A549 treated with GW870086 at 1 μM for 4 hours (cell line): ENCODE results near the gene PSMB4. TPM values are rescaled to one million over a fixed set of nuclear protein-coding genes. Genes with fewer than 3 reads are reported as not detected.

Experiments used
- total RNA-seq: library from RNA; stranded (reverse); fragments of 200-300 nt; extraction: Qiagen RNA extraction; gene quantifications from 5 replicates; pipeline ENCODE4 v1.2.3, GENCODE V29; 2022; ENCODE audit warnings: low read depth

PSMB4 gene
- total RNA-seq = 379 to 439 TPM (median 422 TPM) in 5 replicates

GRCh38 chr1:151399324-151400171 is at the start of gene PSMB4:
PSMB4 (plus strand) TSS chr1:151399573; CDS start chr1:151399588, 15 bp downstream.

DNA sequence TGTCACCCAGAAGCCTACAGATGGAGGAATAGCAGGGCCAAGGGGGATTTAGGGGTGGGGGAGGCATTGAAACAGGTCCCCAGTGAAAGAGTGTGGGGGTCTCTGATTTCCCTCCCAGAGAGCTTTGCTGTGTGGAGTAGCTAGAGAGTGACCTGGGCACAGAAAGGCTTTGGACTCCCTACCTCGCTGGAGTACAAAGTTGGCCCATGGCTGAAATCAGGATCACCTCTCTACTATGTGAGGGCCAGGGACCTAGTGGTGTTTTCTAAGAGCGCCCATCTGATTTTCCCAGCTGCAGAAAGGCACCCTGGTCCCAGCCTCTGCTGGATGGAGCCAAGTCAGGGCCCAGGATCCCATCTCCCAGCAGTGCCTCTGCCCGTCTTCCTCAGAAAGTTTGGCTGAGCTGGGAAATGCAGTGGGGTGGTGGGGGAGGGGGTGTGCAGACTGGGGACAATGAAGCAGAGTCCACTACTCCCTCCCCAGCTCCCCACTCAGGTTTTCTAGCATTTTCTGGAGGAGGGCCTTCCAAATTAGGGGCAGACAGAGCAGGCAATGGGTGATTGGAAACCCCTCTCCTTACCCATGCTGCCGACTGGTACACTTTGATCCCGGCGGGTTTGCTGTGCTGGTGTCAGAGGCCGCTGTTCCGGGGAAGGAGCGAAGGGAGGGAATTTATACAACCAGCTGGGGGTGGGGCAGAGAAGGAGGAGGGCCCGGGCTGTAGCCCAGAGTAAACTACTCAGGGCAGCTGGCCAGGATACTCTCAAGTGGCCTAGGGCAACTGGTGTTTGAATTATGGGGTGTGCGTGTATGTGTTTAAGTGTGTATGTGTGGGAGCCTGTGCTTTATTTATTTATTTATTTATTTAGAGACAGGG is 27.1 kb upstream of the PSMB4 start, which contains the start of gene SELENBP1:
TSS of gene SELENBP1 (minus strand) at position 648 of the 877 bp plus-strand sequence. CDS start at position 584, 64 bp downstream.

Other genes with a start within 250 kb of the PSMB4 start
- not detected in 5 replicates for gene TNFAIP8L2, start 242.9 kb upstream of the PSMB4 start, total RNA-seq
- gene LYSMD1, start 233.7 kb upstream of the PSMB4 start, total RNA-seq = 5.1 to 7.7 TPM (median 5.8 TPM) in 5 replicates
- gene SCNM1, start 233.4 kb upstream of the PSMB4 start, total RNA-seq = 42.4 to 52.8 TPM (median 47.8 TPM) in 5 replicates
- gene TMOD4, start 223.6 kb upstream of the PSMB4 start, total RNA-seq = 0.31 to 0.33 TPM in 2 of 5 replicates, not detected in the others
- 42.3 to 58.6 TPM (median 46.7 TPM) in 5 replicates for gene VPS72, start 209.4 kb upstream of the PSMB4 start, total RNA-seq
- 48.7 to 54.3 TPM (median 49.8 TPM) in 5 replicates for gene PIP5K1A, start 201.0 kb upstream of the PSMB4 start, total RNA-seq
- gene PSMD4, start 144.8 kb upstream of the PSMB4 start, total RNA-seq = 168 to 195 TPM (median 180 TPM) in 5 replicates
- gene ZNF687, start 117.3 kb upstream of the PSMB4 start, total RNA-seq = 10.8 to 14.8 TPM (median 12.6 TPM) in 5 replicates
- gene PI4KB, start 72.2 kb upstream of the PSMB4 start, total RNA-seq = 23.4 to 27.4 TPM (median 27.0 TPM) in 5 replicates
- 20.1 to 24.6 TPM (median 23.8 TPM) in 5 replicates for gene RFX5, start 52.3 kb upstream of the PSMB4 start, total RNA-seq
- 6.1 to 8.0 TPM (median 6.9 TPM) in 5 replicates for gene SELENBP1, start 26.9 kb upstream of the PSMB4 start, total RNA-seq
- 17.0 to 23.7 TPM (median 18.9 TPM) in 5 replicates for gene POGZ, start 59.9 kb downstream of the PSMB4 start, total RNA-seq
- 2.6 to 3.3 TPM (median 2.9 TPM) in 5 replicates for gene CGN, start 111.8 kb downstream of the PSMB4 start, total RNA-seq
- gene TUFT1, start 140.7 kb downstream of the PSMB4 start, total RNA-seq = 9.7 to 11.6 TPM (median 10.3 TPM) in 5 replicates
- gene SNX27, start 212.5 kb downstream of the PSMB4 start, total RNA-seq = 7.9 to 11.6 TPM (median 8.1 TPM) in 5 replicates